GM18520 (cell line): ENCODE results near the gene EHBP1L1.

Experiments used
- ATAC-seq: cut with Tn5 transposase; IDR thresholded peaks from one replicate; pipeline ENCODE4 v1.9.1; 2021; ENCODE audit not compliant: unreplicated experiment

The EHBP1L1 gene

DNA sequence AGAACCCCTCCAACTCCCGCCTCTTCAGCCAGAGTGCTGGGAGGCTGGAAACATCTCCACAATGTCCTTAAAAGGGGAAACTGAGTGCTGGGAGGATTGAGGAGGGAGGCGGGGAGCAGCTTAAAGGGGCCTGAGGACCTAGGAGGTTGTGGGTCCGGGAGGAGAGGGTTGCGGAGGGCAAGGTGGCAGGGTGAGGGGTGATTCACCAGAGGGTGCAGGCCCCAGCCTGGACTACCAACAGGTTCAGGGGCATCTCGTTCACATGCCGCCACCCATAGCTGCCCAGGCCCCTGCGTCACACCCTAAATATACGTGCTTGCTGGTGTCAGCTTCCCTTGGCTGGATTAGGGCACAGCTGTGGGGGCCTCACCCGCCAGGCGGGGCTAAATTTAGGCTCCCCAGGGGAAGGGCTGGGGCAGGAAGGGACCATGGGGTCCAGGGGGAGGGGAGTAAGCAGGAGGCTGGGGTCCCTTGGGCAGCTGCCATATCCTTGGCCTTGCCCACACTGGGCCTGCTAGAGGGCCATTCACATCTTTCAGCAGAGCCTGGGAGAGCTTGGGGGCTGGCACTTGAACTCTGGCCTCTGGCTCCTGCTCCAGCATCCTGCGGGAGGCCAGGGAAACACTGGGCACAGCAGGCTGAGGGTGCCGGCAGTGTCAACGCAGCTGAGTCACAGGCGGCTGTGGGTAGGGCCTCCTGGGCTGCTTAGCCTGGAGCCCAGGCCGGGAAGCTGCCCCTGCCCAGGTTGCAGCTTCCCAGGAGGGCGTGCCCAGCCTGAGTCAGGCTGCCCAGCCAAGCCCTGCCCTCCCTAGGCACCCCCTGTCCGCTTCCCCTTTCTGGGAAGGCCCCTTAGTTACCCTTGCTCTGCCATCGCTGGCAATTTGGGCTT is 1.3 kb downstream of the EHBP1L1 start:
- no peak for ATAC-seq

GRCh38 chr11:65577756-65578109 is 1.9 kb downstream of the EHBP1L1 start:
- no peak for ATAC-seq

GRCh38 chr11:65578134-65578533 is 2.3 kb downstream of the EHBP1L1 start:
- no peak for ATAC-seq

DNA sequence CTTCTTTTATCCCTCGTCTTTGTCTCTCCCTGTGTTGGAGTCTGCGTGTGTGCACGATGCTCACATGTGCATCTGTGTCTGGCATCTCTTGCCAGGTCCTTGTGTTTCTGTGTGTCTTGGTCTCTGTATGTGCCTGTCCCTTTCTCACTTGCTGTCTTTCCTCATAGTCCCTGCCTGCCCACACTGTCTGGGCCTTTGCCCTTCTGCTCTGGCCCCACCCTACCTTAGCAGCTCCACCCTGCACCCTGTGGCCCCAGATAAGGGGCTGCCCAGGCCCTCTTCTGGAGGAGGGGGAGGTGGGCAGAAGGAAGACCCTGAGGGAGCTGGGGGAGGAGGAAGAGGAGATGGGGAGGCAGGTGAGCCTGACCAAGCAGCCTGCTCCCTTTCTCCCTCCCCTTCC is 2.8 kb downstream of the EHBP1L1 start:
- no peak for ATAC-seq

- ATAC-seq = no peak
Measured at GRCh38 chr11:65579291-65579690, 3.4 kb downstream of the EHBP1L1 start.

DNA sequence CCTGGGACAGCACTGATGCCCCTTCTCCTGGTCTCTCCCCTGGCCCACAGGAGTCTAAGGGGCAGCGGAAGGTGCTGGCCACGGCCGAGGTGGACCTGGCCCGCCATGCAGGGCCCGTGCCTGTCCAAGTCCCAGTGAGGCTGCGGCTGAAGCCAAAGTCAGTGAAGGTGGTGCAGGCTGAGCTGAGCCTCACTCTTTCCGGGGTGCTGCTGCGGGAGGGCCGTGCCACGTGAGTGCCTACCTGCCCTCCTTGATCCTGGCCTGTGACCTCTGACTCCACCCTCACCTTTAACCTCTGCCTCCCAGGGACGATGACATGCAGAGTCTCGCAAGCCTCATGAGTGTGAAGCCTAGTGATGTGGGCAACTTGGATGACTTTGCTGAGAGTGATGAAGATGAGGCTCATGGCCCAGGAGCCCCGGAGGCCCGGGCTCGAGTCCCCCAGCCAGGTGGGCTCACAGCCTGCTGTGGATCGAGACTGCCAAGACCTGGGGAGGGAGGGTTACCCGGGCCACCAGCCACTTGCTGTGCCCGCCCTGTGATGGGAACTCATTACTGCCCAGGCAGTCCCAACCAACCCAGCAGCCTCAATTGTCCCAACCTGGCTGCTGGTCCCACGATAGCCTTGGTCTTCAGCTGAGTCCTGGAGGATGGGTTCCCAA is 4.3 kb downstream of the EHBP1L1 start:
- ATAC-seq = no peak

GRCh38 chr11:65580756-65581155 is 4.9 kb downstream of the EHBP1L1 start:
- ATAC-seq = no peak

DNA sequence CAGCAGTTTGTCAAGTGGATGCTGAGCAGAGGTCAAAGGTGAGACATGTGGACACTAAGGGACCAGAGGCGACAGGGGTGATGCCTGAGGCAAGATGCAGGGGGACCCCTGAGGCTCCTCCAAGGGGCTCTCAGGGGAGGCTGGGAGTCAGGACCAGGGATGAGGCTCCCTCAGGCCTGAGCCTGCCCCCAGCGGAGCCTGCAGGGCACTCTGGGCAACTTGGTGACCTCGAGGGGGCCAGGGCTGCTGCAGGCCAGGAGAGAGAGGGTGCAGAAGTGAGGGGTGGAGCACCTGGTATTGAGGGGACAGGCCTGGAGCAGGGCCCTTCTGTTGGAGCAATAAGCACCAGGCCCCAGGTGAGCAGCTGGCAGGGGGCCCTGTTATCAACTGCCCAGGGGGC is 6.1 kb downstream of the EHBP1L1 start:
- no peak for ATAC-seq

DNA sequence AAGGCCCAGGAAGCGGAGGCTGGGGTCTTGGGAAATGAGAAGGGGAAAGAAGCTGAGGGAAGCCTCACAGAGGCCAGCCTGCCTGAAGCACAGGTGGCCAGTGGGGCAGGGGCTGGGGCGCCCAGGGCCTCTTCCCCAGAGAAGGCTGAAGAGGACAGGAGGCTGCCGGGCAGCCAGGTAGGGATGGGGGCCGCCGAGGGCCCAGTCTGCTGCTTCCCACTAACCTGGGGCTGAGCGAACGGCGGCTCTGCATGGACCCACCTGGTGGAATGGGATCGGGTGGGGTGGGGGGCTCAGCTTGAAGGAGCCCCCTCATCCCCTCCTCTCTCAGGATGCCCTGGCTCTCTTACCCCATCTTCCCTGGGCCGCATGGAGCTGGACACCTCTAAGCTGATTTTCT is 7.7 kb downstream of the EHBP1L1 start:
- ATAC-seq = no peak

DNA sequence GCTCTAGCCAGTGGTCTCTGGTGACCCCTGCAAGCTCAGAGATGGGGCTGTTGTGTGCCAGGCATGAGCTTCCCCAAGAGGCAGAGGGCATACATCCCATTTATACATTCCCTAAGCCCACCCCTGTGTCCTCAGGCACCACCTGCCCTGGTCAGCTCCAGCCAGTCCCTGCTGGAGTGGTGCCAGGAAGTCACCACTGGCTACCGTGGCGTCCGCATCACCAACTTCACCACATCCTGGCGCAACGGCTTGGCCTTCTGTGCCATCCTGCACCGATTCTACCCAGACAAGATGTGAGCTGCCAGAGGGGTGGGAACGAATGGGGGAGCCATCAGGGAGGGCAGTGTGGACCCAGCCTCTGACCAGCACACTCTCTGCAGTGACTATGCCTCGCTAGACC is 8.3 kb downstream of the EHBP1L1 start:
- no peak for ATAC-seq

GRCh38 chr11:65584723-65585171 is 8.9 kb downstream of the EHBP1L1 start:
- no peak for ATAC-seq

DNA sequence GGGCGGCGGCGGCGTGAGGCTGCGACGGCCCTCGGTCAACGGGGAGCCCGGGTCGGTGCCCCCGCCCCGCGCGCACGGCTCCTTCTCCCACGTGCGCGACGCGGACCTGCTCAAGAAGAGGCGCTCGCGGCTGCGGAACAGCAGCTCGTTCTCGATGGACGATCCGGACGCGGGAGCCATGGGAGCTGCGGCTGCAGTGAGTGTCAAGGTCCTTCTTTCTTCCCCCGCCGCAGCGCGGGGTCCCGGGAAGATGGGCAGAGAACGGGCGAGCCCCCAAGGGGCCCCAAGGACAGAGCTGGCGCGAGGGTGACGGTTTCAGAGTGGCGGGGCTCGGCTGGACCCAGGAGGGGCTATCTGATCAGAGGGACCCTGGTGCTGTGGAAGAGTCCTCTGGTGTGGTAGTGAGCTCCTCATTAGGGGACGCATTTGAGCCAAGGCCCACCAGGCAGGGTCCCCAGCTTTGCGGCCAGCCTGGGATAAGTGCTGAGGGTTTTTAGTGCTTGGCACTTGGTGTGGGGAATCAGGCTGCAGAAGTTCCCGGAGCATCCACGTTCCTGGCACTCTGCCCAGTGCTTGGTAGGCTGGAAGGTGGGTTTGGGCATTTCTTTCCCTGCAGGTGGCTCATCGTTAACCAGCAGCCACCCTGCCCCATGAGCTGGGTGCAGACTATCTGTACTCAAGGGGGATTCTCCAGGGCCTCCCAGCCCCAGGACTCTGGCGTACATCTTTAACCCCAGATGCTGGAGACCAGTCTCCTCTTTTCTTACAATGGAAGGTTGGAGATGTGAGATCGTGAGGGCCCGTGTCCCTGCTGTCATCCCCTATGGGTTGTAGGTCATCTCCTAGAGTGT is 9.8 kb downstream of the EHBP1L1 start:
- no peak for ATAC-seq

GRCh38 chr11:65586247-65586630 is 10.4 kb downstream of the EHBP1L1 start:
- no peak for ATAC-seq

GRCh38 chr11:65586676-65587075 is 10.8 kb downstream of the EHBP1L1 start:
- ATAC-seq = no peak

GRCh38 chr11:65588199-65589054 is 12.6 kb downstream of the EHBP1L1 start:
- ATAC-seq = peak; percentile 48

DNA sequence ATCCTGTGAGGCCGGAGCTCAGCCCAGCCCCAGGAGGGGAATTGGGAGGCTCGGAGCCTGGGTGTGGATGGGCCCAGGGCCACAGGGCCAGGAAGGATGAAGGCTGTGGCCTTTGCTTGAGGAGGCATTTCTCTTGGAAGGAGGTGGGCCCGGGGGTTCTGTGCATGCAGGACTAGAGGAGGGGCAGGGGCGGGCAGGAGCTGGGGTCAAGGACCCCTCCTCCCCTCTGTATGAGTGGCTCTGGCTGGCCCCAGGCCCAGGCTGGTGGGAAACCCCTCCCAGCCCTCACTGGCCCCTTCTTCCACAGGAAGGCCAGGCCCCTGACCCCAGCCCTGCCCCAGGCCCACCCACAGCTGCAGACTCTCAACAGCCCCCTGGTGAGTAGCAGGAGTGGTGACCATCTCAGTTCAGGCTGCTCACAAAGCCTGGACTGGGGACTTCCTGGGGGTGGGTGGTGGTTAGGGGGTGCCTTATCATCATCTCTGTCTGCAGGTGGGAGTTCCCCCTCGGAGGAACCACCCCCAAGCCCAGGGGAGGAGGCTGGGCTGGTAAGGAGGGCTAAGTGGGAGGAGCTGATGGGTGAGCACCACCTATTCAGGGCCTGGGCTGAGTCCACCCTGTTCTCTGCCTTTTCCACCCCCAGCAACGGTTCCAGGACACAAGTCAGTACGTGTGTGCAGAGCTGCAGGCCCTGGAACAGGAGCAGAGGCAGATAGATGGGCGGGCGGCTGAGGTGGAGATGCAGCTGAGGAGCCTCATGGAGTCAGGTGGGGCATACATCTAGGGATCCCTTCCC is 13.8 kb downstream of the EHBP1L1 start:
- no peak for ATAC-seq

- ATAC-seq = no peak
Measured at GRCh38 chr11:65590240-65590738, 14.4 kb downstream of the EHBP1L1 start.

- no peak for ATAC-seq
Measured at GRCh38 chr11:65591939-65592857, 16.3 kb downstream of the EHBP1L1 start.
